GM10248 (cell line): ENCODE results near the gene RYR1.
"Not testable (repeated sequence)": the region's sequence is repeated elsewhere in the genome, so short reads cannot be mapped to it uniquely, and the experiment has no call there.

ENCODE experiments used
- CTCF ChIA-PET: fragments of 300-600 bp; sonication (Branson Sonifier 250); formaldehyde crosslinking; extraction: SDS; loops from one replicate; lab custom pipeline; 2021; ENCODE audit warnings: antibody characterized with exemption; lab: Yijun Ruan, JAX
- POLR2A ChIA-PET: fragments of 350-650 bp; sonication (Branson Sonifier 250); formaldehyde crosslinking; extraction: SDS; loops from one replicate; lab custom pipeline; 2020; ENCODE audit warnings: antibody characterized with exemption; lab: Yijun Ruan, JAX
- DNase-seq: peaks from one replicate; pipeline ENCODE4 v3.0.0; 2012; ENCODE audit errors: extremely low spot score
- CTCF ChIP-seq: IDR thresholded peaks from 2 replicates; pipeline ENCODE4 v1.5.1; 2012; ENCODE audit warnings: mild to moderate bottlenecking, low read depth; ENCODE audit errors: extremely low read depth, missing control alignments, control extremely low read depth

Gene RYR1

GRCh38 chr19:38629568-38629967 lies 196.1 kb downstream of the RYR1 start:
- no peak for DNase-seq
- CTCF ChIA-PET = interaction anchor here (1.4 kb wide), 1 partner anchor 11 kb away, joined by 5 read pairs; the partner anchor contains the start of gene EIF3K
- POLR2A ChIA-PET = no interaction called here
- no peak for TF ChIP-seq CTCF

- DNase-seq, CTCF ChIA-PET, POLR2A ChIA-PET: not testable (repeated sequence)
Observed at GRCh38 chr19:38631301-38631700, 197.8 kb downstream of the RYR1 start.

GRCh38 chr19:38631811-38632475 lies 198.5 kb downstream of the RYR1 start:
- DNase-seq = not testable (repeated sequence)
- CTCF ChIA-PET = interaction anchor here (4.0 kb wide), 1 partner anchor 87 kb away, joined by 64 read pairs; no protein-coding TSS in a partner anchor
- POLR2A ChIA-PET = interaction anchor here (0.6 kb wide), 1 partner anchor 215 kb away, joined by 7 read pairs; no protein-coding TSS in a partner anchor

- TF ChIP-seq CTCF = no peak
- ChIA-PET POLR2A (interaction anchor here (0.6 kb wide), 1 partner anchor 216 kb away, joined by 7 read pairs; no protein-coding TSS in a partner anchor), CTCF (interaction anchor here (2.2 to 6.8 kb wide), 5 partner anchors 13 to 230 kb away, joined by 19 to 91 read pairs (median 64); partner anchors contain the start of genes ACTN4, EIF3K, FAM98C and MAP4K1)
- DNase-seq = no peak
Observed at GRCh38 chr19:38632476-38633213, 199.2 kb downstream of the RYR1 start.

- POLR2A ChIA-PET = interaction anchor here (0.6 to 1.0 kb wide), 2 partner anchors 9 to 159 kb away, joined by 3 read pairs; no protein-coding TSS in a partner anchor
- TF ChIP-seq CTCF = peak; percentile 83
- DNase-seq = peak; percentile 82
- CTCF ChIA-PET = interaction anchor here (0.6 to 6.8 kb wide), 44 partner anchors 9 to 299 kb away, joined by 3 to 91 read pairs (median 4); partner anchors contain the start of genes ACTN4, CCER2, EIF3K and FAM98C
Observed at GRCh38 chr19:38634757-38635482, 201.4 kb downstream of the RYR1 start.

- CTCF ChIA-PET = interaction anchor here (1.0 to 6.8 kb wide), 30 partner anchors 10 to 317 kb away, joined by 3 to 91 read pairs (median 5); partner anchors contain the start of genes ACTN4, CCER2, EIF3K and FAM98C
- TF ChIP-seq CTCF = no peak
- DNase-seq = no peak
- POLR2A ChIA-PET = interaction anchor here (0.6 kb wide), 1 partner anchor 158 kb away, joined by 3 read pairs; no protein-coding TSS in a partner anchor
Observed at GRCh38 chr19:38635483-38636399, 202.2 kb downstream of the RYR1 start.
